Measurements from ENCODE around the gene NOL4L. TPM values are rescaled to one million over a fixed set of nuclear protein-coding genes. Genes with fewer than 3 reads are reported as not detected.

The NOL4L gene
- total RNA-seq, 4 donors from 2014 or later: 45.6 to 105 (median 85.9) TPM

GRCh38 chr20:32528905-32529670 is 56.0 kb downstream of the NOL4L start:
- Histone ChIP-seq H3K36me3 (no peaks in the 10 kb centered on the region), H3K4me1 (peaks cover 0 to 10% (median 0%) of the 10 kb centered on the region in 4 donors), H3K27ac (no peak overlapping the region), H3K27me3 (no peaks in the 10 kb centered on the region), H3K4me3 (no peak overlapping the region), H3K9me3 (no peaks in the 10 kb centered on the region)
- in situ Hi-C loops (cut with MboI; ENCODE audit: low pct_ligation_motif_present in 1 of 4, low pct_unique_long_range_greater_than_20kb in 1 of 4, low sequenced_read_pairs in 3 of 4): loop anchor here in 1 of 4 donors (10.0 kb wide), 1 partner anchor 126 kb away; no protein-coding TSS in a partner anchor
- 94 to 100% methylated on average over 2 to 13 of the region's 13 CpGs for WGBS, 2 donors (ENCODE audit: low coverage in 1 of 2)
- no peak for DNase-seq
- TF ChIP-seq POLR2AphosphoS5 (IDR thresholded peaks at IDR 0.05) (no peak), EP300 (IDR thresholded peaks at IDR 0.05; ENCODE audit: low read depth) (no peak), POLR2A (IDR thresholded peaks at IDR 0.05) (no peak)
- TF ChIP-seq, protein P1, sequence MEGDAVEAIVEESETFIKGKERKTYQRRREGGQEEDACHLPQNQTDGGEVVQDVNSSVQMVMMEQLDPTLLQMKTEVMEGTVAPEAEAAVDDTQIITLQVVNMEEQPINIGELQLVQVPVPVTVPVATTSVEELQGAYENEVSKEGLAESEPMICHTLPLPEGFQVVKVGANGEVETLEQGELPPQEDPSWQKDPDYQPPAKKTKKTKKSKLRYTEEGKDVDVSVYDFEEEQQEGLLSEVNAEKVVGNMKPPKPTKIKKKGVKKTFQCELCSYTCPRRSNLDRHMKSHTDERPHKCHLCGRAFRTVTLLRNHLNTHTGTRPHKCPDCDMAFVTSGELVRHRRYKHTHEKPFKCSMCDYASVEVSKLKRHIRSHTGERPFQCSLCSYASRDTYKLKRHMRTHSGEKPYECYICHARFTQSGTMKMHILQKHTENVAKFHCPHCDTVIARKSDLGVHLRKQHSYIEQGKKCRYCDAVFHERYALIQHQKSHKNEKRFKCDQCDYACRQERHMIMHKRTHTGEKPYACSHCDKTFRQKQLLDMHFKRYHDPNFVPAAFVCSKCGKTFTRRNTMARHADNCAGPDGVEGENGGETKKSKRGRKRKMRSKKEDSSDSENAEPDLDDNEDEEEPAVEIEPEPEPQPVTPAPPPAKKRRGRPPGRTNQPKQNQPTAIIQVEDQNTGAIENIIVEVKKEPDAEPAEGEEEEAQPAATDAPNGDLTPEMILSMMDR (IDR thresholded peaks at IDR 0.05): no peak
- intact Hi-C loops (cut with DNase I; ENCODE audit: low total_unique reads): no loop called here

DNA sequence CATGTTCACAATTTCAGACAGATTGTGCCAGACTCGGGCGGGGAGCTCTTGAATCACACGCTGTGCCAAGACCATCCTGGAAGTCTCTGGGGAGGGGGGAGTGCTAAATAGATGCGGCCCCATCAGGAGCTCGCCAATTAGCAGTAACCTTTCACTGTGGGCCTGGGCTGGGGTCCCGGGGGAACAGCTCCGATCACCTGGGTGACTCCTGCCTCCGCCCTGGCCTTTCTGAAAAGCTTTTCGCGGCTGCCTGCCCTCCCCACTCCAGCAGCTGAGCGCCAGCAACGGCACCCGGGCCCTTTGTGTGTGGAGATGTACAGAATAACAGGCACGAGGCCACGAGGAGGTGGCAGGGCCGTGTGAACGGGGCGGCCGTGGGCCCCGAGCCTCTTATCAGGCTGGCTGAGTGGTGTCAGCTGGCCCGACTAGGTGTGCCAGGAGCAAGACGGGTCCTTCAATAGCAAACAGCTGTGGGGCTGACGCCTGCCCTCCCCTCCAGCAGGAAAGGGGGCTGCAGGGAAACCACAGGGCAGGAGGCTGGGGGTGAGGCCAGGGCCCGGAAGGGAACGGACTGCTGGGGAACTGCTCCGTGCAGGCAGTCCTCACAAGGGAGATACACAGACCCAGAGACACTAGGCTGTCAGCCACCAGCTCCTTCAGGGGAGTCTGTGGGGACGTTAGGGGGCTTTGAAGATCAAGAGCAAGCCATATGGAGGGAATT is 56.8 kb downstream of the NOL4L start:
- no peak for DNase-seq
- Histone ChIP-seq H3K27me3 (no peaks in the 10 kb centered on the region), H3K27ac (no peak overlapping the region), H3K36me3 (no peaks in the 10 kb centered on the region), H3K4me3 (no peak overlapping the region), H3K4me1 (peaks cover 0 to 10% (median 0%) of the 10 kb centered on the region in 4 donors), H3K9me3 (no peaks in the 10 kb centered on the region)
- in situ Hi-C loops (cut with MboI; ENCODE audit: low pct_ligation_motif_present in 1 of 4, low pct_unique_long_range_greater_than_20kb in 1 of 4, low sequenced_read_pairs in 3 of 4) (loop anchor here in 1 of 4 donors (10.0 kb wide), 1 partner anchor 126 kb away; no protein-coding TSS in a partner anchor), intact Hi-C loops (cut with DNase I; ENCODE audit: low total_unique reads) (no loop called here)
- 66 to 81% methylated on average over 7 to 25 of the region's 27 CpGs for WGBS, 2 donors (ENCODE audit: low coverage in 1 of 2)
- TF ChIP-seq POLR2AphosphoS5 (IDR thresholded peaks at IDR 0.05): no peak
- TF ChIP-seq POLR2A (IDR thresholded peaks at IDR 0.05): no peak
- no peak for TF ChIP-seq EP300 (IDR thresholded peaks at IDR 0.05; ENCODE audit: low read depth)
- TF ChIP-seq, protein P1 (IDR thresholded peaks at IDR 0.05): no peak

DNA sequence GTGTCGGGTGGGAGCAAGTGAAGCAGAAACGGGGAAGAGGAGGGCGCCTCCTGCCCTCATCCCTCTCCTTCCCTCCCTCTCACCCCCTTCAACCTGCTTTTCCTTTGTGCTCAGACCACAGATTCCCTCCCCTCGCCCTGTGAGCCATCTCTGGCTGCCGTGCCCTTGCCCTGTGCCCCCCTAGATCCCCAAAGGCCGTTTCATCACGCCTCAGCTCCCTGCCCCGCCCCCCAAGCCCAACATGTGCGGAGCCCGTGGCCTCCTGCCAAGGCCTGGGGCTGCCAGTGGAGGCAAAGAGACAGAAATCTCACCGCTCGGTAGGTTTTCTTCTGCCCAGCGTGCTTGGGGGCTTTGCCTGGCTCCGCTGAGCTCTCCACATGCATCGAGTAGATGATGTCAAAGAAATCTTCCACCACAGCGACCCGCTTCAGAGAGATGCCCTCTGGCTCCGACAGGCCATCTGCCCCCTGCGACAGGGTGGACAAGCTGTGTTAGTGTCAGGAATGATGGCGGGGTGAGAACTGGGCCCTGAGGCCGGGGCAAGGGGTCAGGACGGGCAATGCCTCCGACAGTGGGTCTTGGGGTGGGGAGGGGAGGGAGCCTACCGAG is 57.6 kb downstream of the NOL4L start:
- no peak overlapping the region for H3K27ac ChIP-seq
- no peaks in the 10 kb centered on the region for H3K27me3 ChIP-seq
- 71 to 82% methylated on average over 4 to 24 of the region's 24 CpGs for WGBS, 2 donors (ENCODE audit: low coverage in 1 of 2)
- no peaks in the 10 kb centered on the region for H3K36me3 ChIP-seq
- intact Hi-C loops (cut with DNase I; ENCODE audit: low total_unique reads) (no loop called here), in situ Hi-C loops (cut with MboI; ENCODE audit: low pct_ligation_motif_present in 1 of 4, low pct_unique_long_range_greater_than_20kb in 1 of 4, low sequenced_read_pairs in 3 of 4) (loop anchor here in 1 of 4 donors (10.0 kb wide), 1 partner anchor 127 kb away; no protein-coding TSS in a partner anchor)
- DNase-seq: no peak
- peaks cover 0 to 10% (median 0%) of the 10 kb centered on the region in 4 donors for H3K4me1 ChIP-seq
- no peaks in the 10 kb centered on the region for H3K9me3 ChIP-seq
- H3K4me3 ChIP-seq: no peak overlapping the region
- TF ChIP-seq, protein P1 (IDR thresholded peaks at IDR 0.05): no peak
- no peak for TF ChIP-seq POLR2A (IDR thresholded peaks at IDR 0.05)
- no peak for TF ChIP-seq EP300 (IDR thresholded peaks at IDR 0.05; ENCODE audit: low read depth)
- TF ChIP-seq POLR2AphosphoS5 (IDR thresholded peaks at IDR 0.05): no peak

GRCh38 chr20:32527052-32527446 is 58.1 kb downstream of the NOL4L start:
- no peak overlapping the region for H3K27ac ChIP-seq
- in situ Hi-C loops (cut with MboI; ENCODE audit: low pct_ligation_motif_present in 1 of 4, low pct_unique_long_range_greater_than_20kb in 1 of 4, low sequenced_read_pairs in 3 of 4): loop anchor here in 1 of 4 donors (10.0 kb wide), 1 partner anchor 128 kb away; no protein-coding TSS in a partner anchor
- 87% methylated on average over 5 of the region's 5 CpGs; no CpG with 5 or more reads in 1 of the 2 donors for WGBS, 2 donors (ENCODE audit: low coverage in 1 of 2)
- TF ChIP-seq EP300 (IDR thresholded peaks at IDR 0.05; ENCODE audit: low read depth) (no peak), POLR2AphosphoS5 (IDR thresholded peaks at IDR 0.05) (no peak), POLR2A (IDR thresholded peaks at IDR 0.05) (no peak)
- TF ChIP-seq, protein P1 (IDR thresholded peaks at IDR 0.05): no peak
- H3K4me1 ChIP-seq: peaks cover 0 to 10% (median 0%) of the 10 kb centered on the region in 4 donors
- no peak overlapping the region for H3K4me3 ChIP-seq
- no peaks in the 10 kb centered on the region for H3K27me3 ChIP-seq
- DNase-seq: no peak
- H3K9me3 ChIP-seq: no peaks in the 10 kb centered on the region
- intact Hi-C loops (cut with DNase I; ENCODE audit: low total_unique reads): no loop called here
- H3K36me3 ChIP-seq: no peaks in the 10 kb centered on the region
